GM08714 (cell line): Measurements from ENCODE around the gene CAMSAP2.
A peak's percentile ranks its signal among the peaks of the same experiment; 100 is the strongest.

Source experiments
- H3K4me3 ChIP-seq: fragments of 200-500 bp; sonication (Bioruptor generic); 2 replicates; pipeline ENCODE4 v1.5.1; 2014; ENCODE audit warnings: mild to moderate bottlenecking, low read length, inconsistent platforms
- ZNF274 ChIP-seq: IDR thresholded peaks from 2 replicates; pipeline ENCODE4 v1.6.1; 2012; ENCODE audit warnings: mild to moderate bottlenecking, low read depth, low read length

The CAMSAP2 gene

GRCh38 chr1:200751717-200752116, 13.0 kb downstream of the CAMSAP2 start:
- no peak for TF ChIP-seq ZNF274

GRCh38 chr1:200753650-200754198, 15.0 kb downstream of the CAMSAP2 start:
- no peak overlapping the region for H3K4me3 ChIP-seq
- TF ChIP-seq ZNF274: no peak

More at GRCh38 chr1:200751717-200752116, 13.0 kb downstream of the CAMSAP2 start:
- no peak overlapping the region for H3K4me3 ChIP-seq

- no peak for TF ChIP-seq ZNF274
- H3K4me3 ChIP-seq: no peak overlapping the region
Measured at GRCh38 chr1:200755456-200755855, 16.8 kb downstream of the CAMSAP2 start.

- no peak for TF ChIP-seq ZNF274
- H3K4me3 ChIP-seq: no peak overlapping the region
Measured at GRCh38 chr1:200762089-200762488, 23.4 kb downstream of the CAMSAP2 start.

GRCh38 chr1:200767321-200767720, 28.6 kb downstream of the CAMSAP2 start:
- TF ChIP-seq ZNF274: no peak

GRCh38 chr1:200771625-200772555, 33.2 kb downstream of the CAMSAP2 start:
- no peak for TF ChIP-seq ZNF274
- no peak overlapping the region for H3K4me3 ChIP-seq

More at GRCh38 chr1:200767321-200767720, 28.6 kb downstream of the CAMSAP2 start:
- H3K4me3 ChIP-seq: no peak overlapping the region

GRCh38 chr1:200774311-200774710, 35.6 kb downstream of the CAMSAP2 start:
- H3K4me3 ChIP-seq: no peak overlapping the region

GRCh38 chr1:200774735-200775444, 36.2 kb downstream of the CAMSAP2 start:
- no peak for TF ChIP-seq ZNF274
- H3K4me3 ChIP-seq: no peak overlapping the region

More at GRCh38 chr1:200774311-200774710, 35.6 kb downstream of the CAMSAP2 start:
- no peak for TF ChIP-seq ZNF274

- no peak overlapping the region for H3K4me3 ChIP-seq
- TF ChIP-seq ZNF274: no peak
Measured at GRCh38 chr1:200775850-200776249, 37.2 kb downstream of the CAMSAP2 start.

- no peak for TF ChIP-seq ZNF274
- H3K4me3 ChIP-seq: no peak overlapping the region
Measured at GRCh38 chr1:200776949-200777348, 38.3 kb downstream of the CAMSAP2 start.

- TF ChIP-seq ZNF274: no peak
Measured at GRCh38 chr1:200778766-200779165, 40.1 kb downstream of the CAMSAP2 start.

GRCh38 chr1:200779326-200779725, 40.6 kb downstream of the CAMSAP2 start:
- no peak for TF ChIP-seq ZNF274
- H3K4me3 ChIP-seq: no peak overlapping the region

More at GRCh38 chr1:200778766-200779165, 40.1 kb downstream of the CAMSAP2 start:
- H3K4me3 ChIP-seq: no peak overlapping the region

- TF ChIP-seq ZNF274: no peak
- H3K4me3 ChIP-seq: peak overlapping the region; percentile 4; the same call in 1 of the 2 replicates
Measured at GRCh38 chr1:200780545-200781369, 42.1 kb downstream of the CAMSAP2 start.

- no peak for TF ChIP-seq ZNF274
- H3K4me3 ChIP-seq: no peak overlapping the region
Measured at GRCh38 chr1:200783926-200784325, 45.2 kb downstream of the CAMSAP2 start.

GRCh38 chr1:200784576-200784975, 45.9 kb downstream of the CAMSAP2 start:
- no peak for TF ChIP-seq ZNF274

More at GRCh38 chr1:200784576-200784975, 45.9 kb downstream of the CAMSAP2 start:
- H3K4me3 ChIP-seq: no peak overlapping the region
